ENCODE results near the gene HLA-DMA.

GRCh38 chr6:32993363-32993973, 40.6 kb upstream of the HLA-DMA start:
- TF ChIP-seq EP300 (IDR thresholded peaks at IDR 0.05) (no peak), CTCF (IDR thresholded peaks at IDR 0.05) (no peak)
